Stimulated activated CD4-positive, alpha-beta T cell treated with anti-CD3 and anti-CD28 coated beads, Interleukin-2, amount 100 ng/mL, for 48 hours (primary cell): ENCODE measurements around the gene PLEKHH2.
"Not testable (repeated sequence)": the region's sequence is repeated elsewhere in the genome, so short reads cannot be mapped to it uniquely, and the experiment has no call there.

ENCODE experiments used
- DNase-seq, 2 donors: peaks; one replicate each; pipeline ENCODE4 v3.0.0-alpha.2; 2020

PLEKHH2 gene

DNA sequence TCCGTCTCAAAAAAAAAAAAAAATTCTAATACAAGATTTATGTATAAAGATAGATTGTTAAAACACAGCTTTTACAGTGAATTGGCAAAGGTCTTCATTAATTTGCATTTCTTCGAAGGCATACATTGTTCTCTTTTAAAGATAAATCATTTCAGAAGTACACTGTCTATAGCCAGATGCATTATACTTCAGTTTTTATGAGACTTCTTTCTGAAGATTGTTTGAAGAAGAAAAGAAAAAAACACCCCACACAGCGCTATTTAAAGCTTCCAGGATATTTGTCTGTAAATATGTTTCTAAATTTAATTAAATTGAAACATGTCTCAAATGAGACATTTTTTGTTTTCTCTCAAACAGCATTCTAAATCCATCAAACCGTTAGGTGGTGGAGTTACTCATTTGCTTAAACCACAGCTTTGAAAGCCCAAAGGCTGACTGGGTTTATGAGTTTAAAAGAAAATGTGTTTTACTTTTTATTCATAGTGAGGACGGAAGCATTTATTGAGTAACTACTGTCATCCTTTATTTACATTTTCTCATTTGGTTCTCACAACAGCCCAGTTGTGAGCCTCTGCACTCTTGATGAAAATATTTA lies 81.6 kb downstream of the PLEKHH2 start:
- no peak for DNase-seq

DNA sequence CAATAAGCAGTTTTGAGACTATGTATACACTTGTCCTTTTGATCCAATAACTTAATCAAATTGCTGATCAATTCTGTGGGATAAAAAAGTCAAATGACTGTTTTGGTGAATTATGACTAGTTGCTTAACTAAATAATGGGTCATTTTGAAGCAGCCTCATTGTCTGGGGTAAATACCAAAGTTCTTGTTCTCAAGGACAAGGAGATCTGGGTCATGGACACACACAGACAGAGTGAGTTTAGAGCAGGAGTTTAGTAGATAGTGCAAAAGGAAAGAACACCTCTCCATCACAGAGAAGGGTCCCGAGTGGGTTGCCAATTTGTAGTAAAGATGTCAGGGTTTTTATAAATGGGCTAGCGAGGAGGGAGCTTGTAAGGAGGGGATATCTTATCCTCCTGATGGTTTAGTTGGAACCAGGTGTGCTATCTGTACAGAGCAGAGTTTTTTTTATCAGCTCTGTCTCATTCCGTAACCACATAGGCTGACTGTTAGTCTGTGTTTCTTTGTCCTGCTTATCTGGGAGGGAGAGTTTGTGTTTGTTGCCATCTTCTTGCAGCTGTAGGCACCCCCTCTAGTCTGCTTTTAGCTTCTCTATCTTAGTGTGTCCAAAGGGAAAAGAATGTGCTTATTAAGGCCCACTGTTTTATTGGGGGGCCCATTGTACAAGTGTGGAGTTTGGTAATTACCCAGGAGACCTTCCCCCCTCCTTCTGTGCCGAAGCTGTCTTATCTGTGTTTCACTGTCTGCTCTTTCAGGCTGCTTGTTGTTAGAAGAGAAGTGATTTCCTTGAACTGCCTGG lies 87.9 kb downstream of the PLEKHH2 start:
- no peak for DNase-seq

DNA sequence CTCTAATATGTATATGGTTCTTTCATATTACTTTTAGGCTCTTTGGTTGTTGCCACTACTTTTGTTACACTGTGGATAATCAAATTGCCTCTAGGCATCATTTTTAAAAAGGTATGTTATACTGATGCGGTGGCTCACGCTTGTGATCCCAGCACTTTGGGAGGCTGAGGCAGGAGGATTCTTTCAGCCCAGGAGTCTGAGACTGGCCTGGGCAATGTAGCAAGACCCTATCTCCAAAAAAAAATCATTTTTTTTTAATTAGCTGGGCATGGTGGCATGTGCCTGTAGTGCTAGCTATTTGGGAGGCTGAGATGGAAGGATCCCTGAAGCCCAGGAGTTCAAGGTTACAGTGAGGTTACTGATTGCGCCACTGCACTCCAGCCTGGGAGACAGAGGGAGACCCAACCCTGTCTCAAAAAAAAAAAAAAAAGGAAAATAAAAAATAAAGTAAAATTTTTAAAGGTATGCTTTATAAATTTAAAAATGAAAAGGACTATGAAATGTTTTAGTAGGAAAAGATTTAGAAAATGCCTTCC lies 88.7 kb downstream of the PLEKHH2 start:
- DNase-seq, result no peak

DNA sequence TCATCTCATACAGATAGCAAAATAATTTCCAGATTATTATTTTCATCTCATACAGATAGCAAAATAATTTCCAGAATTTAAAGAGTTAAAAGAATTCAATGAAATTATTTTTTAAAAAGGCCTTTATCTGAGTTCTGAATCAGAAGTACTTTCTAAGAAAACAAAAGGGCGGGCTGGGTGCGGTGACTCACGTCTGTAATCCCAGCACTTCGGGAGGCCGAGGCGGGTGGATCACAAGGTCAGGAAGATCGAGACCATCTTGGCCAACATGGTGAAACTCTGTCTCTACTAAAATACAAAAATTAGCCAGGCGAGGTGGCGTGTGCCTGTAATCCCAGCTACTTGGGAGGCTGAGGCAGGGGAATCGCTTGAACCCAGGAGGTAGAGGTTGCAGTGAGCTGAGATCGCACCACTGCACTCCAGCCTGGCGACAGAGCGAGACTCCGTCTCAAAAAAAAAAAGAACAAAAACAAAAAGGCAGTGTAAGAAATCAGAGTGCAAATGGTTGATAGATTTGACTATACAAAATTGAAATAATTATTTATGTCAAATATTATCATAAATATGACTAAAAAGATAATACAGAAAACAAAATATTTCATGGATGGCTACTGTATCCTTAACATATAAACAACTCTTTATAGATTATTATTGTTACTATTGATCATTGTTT lies 90.0 kb downstream of the PLEKHH2 start:
- DNase-seq, result not testable (repeated sequence)

DNA sequence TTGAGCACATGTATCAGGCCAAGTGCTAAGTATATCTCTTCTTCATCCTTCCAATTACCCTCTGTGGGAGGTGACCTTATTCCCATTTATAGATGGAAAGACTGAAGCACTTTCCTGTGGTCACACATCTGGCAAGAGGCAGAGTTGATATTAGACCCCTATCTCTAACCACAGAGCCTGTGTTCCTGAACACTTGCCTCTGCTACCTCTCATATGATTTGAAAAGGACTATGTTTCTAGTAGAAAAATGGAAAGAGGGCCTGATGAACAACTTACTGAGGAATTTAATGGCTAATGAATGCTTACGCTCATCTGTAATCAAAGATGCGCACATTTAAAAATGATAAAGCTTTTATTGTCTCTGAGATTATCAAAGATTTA lies 90.6 kb downstream of the PLEKHH2 start:
- DNase-seq, result no peak

DNA sequence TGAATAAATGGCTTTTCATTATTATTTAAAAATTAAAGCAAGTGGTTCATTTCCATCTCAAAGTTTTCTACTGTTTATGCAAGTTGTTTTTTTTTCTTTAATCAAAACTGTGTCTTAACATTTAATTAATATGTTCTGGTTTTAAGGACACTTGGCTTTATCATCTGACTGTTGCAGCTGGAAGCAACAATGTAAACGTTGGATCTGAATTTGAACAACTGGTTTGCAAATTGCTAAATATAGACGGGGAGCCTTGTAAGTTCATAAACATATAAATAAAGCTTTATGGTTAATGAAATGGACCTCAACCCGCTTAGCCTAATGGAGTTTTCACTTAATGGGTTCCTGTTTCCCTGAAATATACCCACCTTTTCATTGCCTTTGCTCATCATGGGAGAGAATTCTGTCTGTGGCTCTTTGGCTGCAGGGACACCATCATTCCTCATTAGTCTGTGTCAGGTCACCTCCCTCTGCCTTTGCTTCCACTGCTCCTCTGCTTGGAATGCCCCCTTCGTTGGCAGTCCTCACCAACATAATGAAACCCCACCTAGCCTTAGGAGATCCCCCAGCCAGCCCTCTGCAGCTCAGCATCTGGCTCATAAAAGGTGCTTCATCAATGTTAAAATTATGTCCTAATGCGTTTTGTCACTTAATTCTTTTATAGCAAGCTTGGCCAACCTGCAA lies 92.6 kb downstream of the PLEKHH2 start:
- no peak for DNase-seq

DNA sequence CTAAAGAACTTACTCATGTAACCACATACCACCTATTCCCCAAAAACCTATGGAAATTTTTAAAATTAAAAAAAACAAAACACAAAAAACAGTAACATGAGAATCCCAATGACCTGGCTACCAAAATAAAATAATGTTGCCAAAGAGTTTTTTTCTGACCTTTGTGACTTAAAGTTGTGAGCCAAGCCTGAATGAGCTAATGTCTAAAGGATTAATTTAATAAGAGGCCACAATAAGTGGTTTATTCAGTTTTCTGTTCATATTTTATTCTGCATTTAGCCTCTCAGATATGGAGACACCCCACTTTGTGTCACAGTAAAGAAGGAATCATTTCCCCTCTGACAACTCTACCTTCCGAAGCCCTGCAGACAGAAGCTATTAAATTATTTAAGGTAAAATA lies 94.2 kb downstream of the PLEKHH2 start:
- DNase-seq, result no peak

DNA sequence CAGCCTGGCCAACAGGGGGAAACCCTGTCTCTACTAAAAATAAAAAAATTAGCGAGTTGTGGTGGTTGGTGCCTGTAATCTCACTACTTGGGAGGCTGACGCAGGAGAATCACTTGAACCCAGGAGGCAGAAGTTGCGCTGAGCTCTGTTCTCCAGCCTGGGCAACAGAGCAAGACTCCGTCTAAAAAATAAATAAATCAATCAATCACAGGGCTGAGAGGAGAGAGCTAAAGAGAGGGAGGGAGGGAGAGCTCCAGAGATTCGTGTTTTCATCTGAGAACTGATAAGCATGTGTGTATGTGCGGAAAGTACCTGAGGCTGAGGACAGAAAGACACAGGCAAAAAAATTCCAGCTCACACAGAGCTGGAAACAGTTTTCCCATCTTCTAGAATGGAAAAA lies 99.6 kb downstream of the PLEKHH2 start:
- no peak for DNase-seq

DNA sequence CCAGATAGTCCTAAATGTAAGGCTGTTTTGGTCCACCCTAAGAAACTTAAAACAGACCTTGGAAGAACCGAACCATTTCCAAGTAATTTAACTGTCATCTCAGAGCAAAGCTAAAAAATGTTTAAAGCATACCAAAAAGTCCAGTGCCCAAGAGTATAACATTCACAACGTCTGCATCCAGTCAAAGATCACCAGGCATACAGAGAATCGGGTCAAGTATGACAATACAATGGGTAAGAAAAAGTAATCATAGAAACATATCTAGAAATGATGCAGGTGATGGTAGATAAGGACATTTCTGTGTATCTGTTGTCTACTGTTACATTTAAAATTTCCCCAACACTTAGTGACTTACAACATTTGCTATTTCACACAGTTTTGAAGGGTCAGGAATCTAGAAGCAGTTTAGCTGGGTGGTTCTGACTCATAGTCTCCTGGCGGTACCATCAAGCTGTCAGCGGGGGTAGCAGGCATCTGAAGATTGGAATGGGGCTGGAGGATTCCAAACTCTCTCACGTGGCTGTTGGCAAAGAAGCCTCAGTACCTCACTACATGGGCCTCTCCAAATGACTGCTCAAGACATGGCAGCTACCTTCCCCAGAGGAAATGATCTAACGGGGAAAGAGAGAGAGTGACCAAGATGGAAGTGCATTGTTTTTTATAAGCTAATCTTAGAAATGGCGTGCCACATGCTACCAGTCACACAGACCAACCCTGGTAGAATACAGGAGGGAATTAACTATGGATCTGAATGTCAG lies 100.2 kb downstream of the PLEKHH2 start:
- no peak for DNase-seq

DNA sequence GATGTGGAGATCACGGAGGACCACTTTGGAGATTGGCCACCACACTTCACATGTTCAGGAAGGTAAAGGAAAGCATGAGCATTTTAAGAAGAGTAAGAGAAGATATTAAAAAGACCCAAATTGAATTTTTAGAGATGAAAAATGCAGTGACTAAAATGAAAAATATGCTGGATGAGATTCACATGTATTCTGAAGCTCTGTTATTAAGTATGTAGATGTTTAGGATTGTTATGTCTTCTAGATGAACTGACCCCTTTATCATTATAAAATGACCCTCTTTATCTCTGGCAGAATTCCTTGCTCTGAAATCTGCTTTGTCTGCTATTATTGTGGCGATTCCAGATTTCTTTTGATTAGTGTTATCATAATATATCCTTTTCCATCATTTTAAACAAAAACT lies 100.8 kb downstream of the PLEKHH2 start:
- DNase-seq, result no peak

DNA sequence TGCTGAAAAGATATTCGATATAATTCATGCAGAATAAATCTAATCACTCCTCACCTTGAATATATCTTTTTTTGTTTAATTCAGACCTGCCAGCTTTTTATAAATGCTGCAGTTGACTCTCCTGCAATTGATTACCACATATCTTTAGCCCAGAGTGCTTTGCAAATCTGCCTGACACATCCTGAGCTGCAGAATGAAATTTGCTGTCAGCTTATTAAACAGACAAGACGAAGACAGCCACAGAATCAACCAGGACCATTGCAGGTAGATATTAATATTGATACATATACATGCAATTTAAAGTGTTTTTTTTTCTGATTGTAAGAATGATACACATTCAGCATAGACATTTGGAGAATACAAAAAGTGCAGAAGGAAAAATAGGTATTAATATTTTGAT lies 101.2 kb downstream of the PLEKHH2 start:
- DNase-seq, result no peak

DNA sequence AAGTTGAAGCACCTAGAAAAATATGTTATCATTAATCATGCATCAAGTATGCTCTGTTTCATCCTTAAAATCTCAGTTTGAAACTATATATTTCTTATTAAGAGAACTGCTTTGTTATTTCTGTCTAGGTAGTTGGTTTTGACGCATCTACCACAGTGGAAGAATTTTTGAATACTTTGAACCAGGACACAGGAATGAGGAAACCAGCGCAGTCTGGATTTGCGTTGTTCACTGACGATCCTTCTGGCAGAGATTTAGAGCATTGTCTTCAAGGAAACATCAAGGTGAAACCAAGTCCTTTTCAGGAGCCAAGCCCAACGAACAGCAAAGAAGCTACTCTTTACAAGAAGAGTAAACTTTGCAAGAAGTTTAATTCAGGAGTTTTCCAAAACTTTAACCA lies 106.6 kb downstream of the PLEKHH2 start:
- no peak for DNase-seq

DNA sequence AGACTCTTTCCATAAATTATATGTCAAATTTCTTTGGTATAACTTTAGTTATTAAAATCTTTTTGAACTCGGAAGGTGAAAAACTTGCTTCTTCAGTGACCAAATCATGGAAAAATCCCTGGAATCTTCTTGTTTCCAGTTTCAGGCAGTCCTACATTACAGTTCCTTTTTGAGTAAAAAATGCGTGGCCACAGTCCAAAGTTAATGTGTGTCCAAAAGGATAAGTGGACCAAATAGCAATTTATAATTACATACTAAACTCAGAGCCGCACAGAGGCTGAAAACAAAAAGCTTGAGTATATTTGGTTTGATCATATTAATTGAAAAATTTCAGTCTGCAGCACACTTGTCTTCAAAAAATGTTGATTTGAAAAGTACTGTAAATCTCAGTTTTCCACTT lies 108.4 kb downstream of the PLEKHH2 start:
- DNase-seq, result no peak

DNA sequence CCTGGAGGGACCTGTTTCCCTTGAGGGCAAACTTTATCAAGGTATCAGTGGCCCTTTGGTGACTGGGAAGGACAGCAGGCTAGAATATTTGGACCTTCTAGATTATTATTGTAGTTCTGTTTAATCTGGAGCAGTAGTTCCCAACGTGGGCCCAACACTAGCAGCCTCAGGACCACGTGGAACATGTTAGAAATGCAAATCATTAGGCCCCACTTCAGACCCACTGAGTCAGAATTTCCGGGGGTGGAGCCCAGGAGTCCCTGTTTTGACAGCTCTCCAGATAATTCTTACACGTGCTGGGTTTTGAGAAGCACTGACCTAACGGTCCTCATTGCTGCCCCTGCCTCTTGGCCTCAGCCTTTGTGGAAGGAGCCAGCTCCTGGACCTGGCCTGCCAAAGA lies 111.3 kb downstream of the PLEKHH2 start:
- peak; percentile 9 for DNase-seq

DNA sequence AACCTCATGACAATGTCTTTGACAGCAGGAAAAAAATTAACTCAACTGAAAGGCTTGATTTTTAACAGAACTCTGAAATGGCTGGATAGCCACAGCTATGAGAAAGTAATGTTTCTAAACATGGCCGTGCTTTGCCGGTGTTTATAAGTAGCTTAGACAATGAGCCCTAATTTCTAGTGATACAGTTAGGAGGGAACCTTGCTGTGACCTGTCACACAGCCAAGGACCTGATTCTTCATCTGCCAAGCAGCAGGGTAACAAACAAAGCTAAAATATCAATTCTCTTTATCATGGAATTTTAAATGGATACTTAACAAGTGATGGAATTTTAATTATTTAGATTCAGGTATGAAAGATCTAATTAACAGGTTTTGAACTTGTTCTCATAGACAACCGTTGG lies 112.5 kb downstream of the PLEKHH2 start:
- no peak for DNase-seq

DNA sequence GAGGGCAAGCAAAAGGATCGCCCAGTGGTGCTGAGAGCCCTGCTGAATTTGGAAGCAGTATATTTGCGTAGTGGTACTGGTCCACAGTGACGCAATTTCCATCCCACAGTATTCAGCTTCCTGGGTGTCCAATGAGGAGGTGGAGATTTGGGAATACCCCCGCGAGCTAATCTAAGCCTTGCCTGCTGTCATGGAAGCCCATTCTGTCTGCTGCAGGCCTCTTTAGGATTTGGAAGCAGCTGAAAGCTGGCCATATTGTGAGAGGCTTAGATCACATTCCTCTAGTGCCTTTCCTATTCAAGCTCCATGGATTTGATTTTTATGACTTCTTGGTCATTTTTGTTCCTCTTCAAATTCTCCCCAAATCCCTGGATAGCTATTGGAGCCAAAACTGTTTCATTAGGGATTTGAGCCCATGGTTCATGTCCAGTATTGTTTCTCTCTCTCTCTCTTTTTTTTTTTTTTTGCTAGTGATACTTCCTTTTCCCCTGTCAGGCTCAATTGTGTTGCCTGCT lies 114.5 kb downstream of the PLEKHH2 start:
- no peak for DNase-seq

DNA sequence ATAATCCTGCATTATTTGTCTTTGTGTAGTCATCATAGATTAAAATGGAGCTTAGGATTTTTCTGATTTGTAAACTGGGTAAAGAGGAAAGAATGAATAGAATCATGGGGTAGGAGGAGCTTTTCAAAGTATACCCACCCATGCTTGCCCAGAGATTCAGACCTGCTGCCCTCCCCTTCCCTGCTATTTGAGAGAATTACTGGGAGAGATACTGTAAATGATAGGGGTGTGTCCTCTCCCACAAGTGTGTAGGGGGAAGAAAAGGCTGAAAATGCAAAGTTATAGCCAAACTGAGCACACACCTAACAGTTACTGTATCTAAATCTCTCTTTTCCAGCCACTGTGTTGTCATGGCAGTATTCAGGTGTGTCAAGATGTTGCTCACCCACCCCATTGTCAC lies 115.2 kb downstream of the PLEKHH2 start:
- DNase-seq, result no peak

DNA sequence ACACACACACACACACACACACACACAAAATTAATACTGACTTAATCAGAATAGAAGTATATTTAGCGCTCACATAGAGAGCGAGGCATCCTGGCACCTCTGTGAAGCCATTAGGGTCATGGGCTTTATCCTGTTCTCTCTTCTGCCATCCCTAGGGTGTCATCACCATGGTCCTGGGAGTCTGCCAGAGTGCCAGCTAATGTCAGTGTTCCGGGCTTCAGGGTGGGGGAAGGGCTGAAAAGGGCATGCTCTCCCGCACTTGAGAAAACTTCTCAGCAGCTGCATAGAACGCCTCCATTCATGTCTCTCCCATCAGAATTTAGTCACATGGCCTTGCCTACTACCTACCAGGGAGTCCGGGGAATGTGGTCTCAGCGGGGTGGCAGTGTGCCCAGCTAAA lies 117.1 kb downstream of the PLEKHH2 start:
- no peak for DNase-seq

DNA sequence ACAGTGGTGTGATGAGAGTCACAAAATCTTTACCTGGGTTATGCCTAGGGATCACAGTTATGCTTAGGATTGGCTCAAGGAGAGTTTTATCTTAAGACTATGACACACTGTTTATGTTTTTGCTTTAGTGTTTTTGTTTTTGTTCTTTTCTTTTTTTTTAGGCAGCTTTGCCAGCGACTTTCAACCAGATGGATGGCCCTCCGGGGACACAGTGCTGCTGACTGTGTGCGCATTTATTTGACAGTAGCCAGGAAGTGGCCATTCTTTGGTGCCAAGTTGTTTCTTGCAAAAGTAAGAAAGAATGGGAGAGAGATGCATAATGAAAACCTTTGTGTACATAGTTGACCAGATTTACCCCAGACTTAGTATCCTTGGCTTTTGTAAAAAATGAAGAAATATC lies 121.7 kb downstream of the PLEKHH2 start:
- no peak for DNase-seq

DNA sequence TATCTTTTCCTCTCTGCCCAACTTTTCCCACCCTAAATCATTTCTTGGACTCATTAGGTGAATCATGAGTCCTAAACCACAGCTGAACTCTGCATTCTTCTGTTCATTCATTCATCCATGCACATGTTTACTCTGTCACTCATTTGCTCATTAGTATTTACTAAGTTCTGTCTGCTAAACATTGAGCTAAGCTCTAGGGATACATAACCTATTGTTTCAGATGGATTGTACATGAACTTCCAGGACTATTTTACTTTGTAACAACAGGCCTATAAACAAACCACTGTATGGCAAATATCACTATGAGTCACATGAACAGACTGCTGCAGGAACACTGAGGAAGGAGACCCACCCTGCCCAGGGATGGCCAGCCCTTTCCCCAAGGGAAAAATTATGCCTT lies 122.1 kb downstream of the PLEKHH2 start:
- DNase-seq, result no peak

DNA sequence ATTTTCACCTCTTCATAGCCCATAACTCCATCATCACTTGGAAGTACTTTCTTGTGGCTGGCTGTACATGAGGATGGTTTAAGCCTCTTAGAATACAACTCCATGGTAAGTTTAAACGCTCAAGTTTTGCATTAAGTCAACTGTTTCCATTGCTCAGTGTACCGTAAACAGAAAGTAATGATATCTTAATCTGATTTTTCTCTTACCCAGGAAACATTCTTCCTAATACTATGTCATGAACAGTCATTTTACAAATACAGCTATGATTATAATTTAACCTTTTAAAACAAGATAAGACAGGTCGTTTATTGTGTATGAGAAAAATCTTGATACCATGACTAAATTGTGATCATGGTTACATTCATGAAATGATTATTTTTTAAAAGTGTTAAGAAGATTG lies 125.2 kb downstream of the PLEKHH2 start:
- no peak for DNase-seq

DNA sequence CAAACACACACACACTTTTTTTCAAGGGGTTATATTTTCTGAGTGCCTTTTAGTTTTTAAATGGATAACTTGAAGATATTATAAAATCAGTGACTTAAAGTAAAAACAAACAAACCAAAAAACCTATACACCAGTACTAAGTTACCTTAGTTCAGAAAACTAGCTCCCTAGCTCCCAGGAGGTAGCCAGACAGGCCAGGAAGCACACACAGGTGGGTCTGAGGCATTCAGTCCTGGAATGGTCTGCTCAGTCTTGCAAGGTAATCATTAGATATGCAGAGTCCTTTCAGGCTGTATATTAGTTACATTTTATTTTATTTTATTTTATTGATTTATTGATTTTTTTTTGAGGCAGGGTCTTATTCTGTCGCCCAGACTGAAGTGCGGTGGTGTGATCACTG lies 126.0 kb downstream of the PLEKHH2 start:
- DNase-seq, result no peak
